C4-2B (cell line): ENCODE results near the gene COL8A2.

Experiments used
- CTCF ChIP-seq: fragments of 450-650 bp; conservative IDR thresholded peaks from 2 replicates; pipeline ENCODE4 v1.5.1; 2017; ENCODE audit warnings: mild to moderate bottlenecking
- ZFX ChIP-seq: fragments of 450-650 bp; IDR thresholded peaks from 2 replicates; pipeline ENCODE4 v1.6.1; 2017

- TF ChIP-seq CTCF = no peak
- TF ChIP-seq ZFX = no peak
Measured at GRCh38 chr1:36133484-36133883, 8.5 kb upstream of the COL8A2 start.
